LNCaP clone FGC (cell line): ENCODE data around the gene COL21A1.

Source experiments
- DNase-seq: peaks from one replicate; pipeline ENCODE4 v3.0.0-alpha.2; 2011; ENCODE audit warnings: low read depth
- H3K4me3 ChIP-seq: 2 replicates; pipeline ENCODE4 v1.5.1; 2011; ENCODE audit warnings: mild to moderate bottlenecking, low read depth, low read length, control low read depth
- CTCF ChIP-seq: IDR thresholded peaks from 2 replicates; pipeline ENCODE4 v1.5.1; 2012; ENCODE audit warnings: mild to moderate bottlenecking; ENCODE audit not compliant: control insufficient read depth, insufficient read depth; ENCODE audit errors: extremely low read depth

COL21A1 gene

GRCh38 chr6:56027865-56028264 lies 219.5 kb downstream of the COL21A1 start:
- no peak for DNase-seq
- H3K4me3 ChIP-seq, result no peak overlapping the region
- no peak for TF ChIP-seq CTCF

- DNase-seq, result no peak
- no peak overlapping the region for H3K4me3 ChIP-seq
- no peak for TF ChIP-seq CTCF
Observed at GRCh38 chr6:56026455-56027180, 220.8 kb downstream of the COL21A1 start.

GRCh38 chr6:56025795-56026194 lies 221.6 kb downstream of the COL21A1 start:
- DNase-seq, result no peak
- no peak overlapping the region for H3K4me3 ChIP-seq
- TF ChIP-seq CTCF, result no peak

GRCh38 chr6:56024931-56025330 lies 222.4 kb downstream of the COL21A1 start:
- TF ChIP-seq CTCF, result no peak
- H3K4me3 ChIP-seq, result no peak overlapping the region
- no peak for DNase-seq

- no peak overlapping the region for H3K4me3 ChIP-seq
- no peak for DNase-seq
- TF ChIP-seq CTCF, result no peak
Observed at GRCh38 chr6:56023829-56024228, 223.6 kb downstream of the COL21A1 start.

GRCh38 chr6:56022678-56023077 lies 224.7 kb downstream of the COL21A1 start:
- no peak for DNase-seq
- no peak overlapping the region for H3K4me3 ChIP-seq
- TF ChIP-seq CTCF, result no peak

- no peak for DNase-seq
- no peak overlapping the region for H3K4me3 ChIP-seq
- TF ChIP-seq CTCF, result peak; percentile 64
Observed at GRCh38 chr6:56021943-56022342, 225.4 kb downstream of the COL21A1 start.
